OCI-LY7 (cell line): ENCODE results near the gene AHCY. TPM values are rescaled to one million over a fixed set of nuclear protein-coding genes. Genes with fewer than 3 reads are reported as not detected.

Experiments used
- BruUV-seq: library from RNA; stranded (reverse); fragments of 400-500 nt; replicated peaks from 2 replicates; lab custom pipeline; 2021; lab: Mats Ljungman, UMichigan
- CTCF ChIA-PET: fragments of 300-600 bp; sonication (Branson Sonifier 250); formaldehyde crosslinking; loops from one replicate; lab custom pipeline; 2022; ENCODE audit warnings: antibody characterized with exemption; ENCODE audit not compliant: unreplicated experiment; lab: Charles Lee
- POLR2A ChIA-PET: fragments of 300-600 bp; sonication (Branson Sonifier 250); formaldehyde crosslinking; loops from one replicate; lab custom pipeline; 2022; ENCODE audit warnings: antibody characterized with exemption; lab: Charles Lee
- DNase-seq: peaks from one replicate; pipeline ENCODE4 v3.0.0-alpha.2; 2015; ENCODE audit warnings: low spot score
- H2AFZ ChIP-seq: fragments of 200-600 bp; sonication (generic), shearing (Covaris generic); 2 replicates; pipeline ENCODE4 v1.6.1; 2014; ENCODE audit warnings: mild to moderate bottlenecking, antibody characterized with exemption, low read length, moderate library complexity
- H3K27ac ChIP-seq: fragments of 200-600 bp; sonication (generic); 2 replicates; pipeline ENCODE4 v1.5.1; 2014; ENCODE audit warnings: mixed run types, low read depth, mild to moderate bottlenecking, moderate library complexity, low read length, inconsistent platforms; ENCODE audit not compliant: poor library complexity, severe bottlenecking
- H3K36me3 ChIP-seq: fragments of 200-600 bp; sonication (generic); 2 replicates; pipeline ENCODE4 v1.6.1; 2014; ENCODE audit warnings: mild to moderate bottlenecking, antibody characterized with exemption, low read length, moderate library complexity, mixed read lengths; ENCODE audit not compliant: insufficient read depth
- H3K4me1 ChIP-seq: fragments of 200-600 bp; sonication (generic); 2 replicates; pipeline ENCODE4 v1.5.1; 2014; ENCODE audit warnings: mild to moderate bottlenecking, low read length; ENCODE audit not compliant: insufficient read depth, poor library complexity, severe bottlenecking
- H3K4me2 ChIP-seq: fragments of 200-600 bp; sonication (generic); 2 replicates; pipeline ENCODE4 v1.6.1; 2014; ENCODE audit warnings: mild to moderate bottlenecking, low read length
- H3K4me3 ChIP-seq: fragments of 200-600 bp; sonication (generic); 2 replicates; pipeline ENCODE4 v1.5.1; 2014; ENCODE audit warnings: mild to moderate bottlenecking, low read depth, low read length; ENCODE audit not compliant: poor library complexity, severe bottlenecking
- H3K79me2 ChIP-seq: fragments of 200-600 bp; sonication (generic); 2 replicates; pipeline ENCODE4 v1.6.1; 2016; ENCODE audit warnings: low read depth, mild to moderate bottlenecking, low read length, moderate library complexity, mixed read lengths; ENCODE audit not compliant: insufficient read depth
- H3K9me2 ChIP-seq: fragments of 200-600 bp; sonication (generic); 2 replicates; pipeline ENCODE4 v1.6.1; 2016; ENCODE audit warnings: mild to moderate bottlenecking, low read length, mixed read lengths; ENCODE audit not compliant: insufficient read depth
- H3K9me3 ChIP-seq: fragments of 200-600 bp; sonication (generic); 2 replicates; pipeline ENCODE4 v1.6.1; 2014; ENCODE audit warnings: mild to moderate bottlenecking, mixed run types, low read length, mixed read lengths
- H4K20me1 ChIP-seq: fragments of 200-600 bp; sonication (generic); 2 replicates; pipeline ENCODE4 v1.6.1; 2014; ENCODE audit warnings: mild to moderate bottlenecking, antibody characterized with exemption, low read length, moderate library complexity, mixed read lengths; ENCODE audit not compliant: insufficient read depth
- EZH2phosphoT487 ChIP-seq: fragments of 200-600 bp; sonication (generic); IDR thresholded peaks from 2 replicates; pipeline ENCODE4 v1.6.1; 2018; ENCODE audit warnings: low read depth, borderline replicate concordance, mild to moderate bottlenecking, mixed run types, antibody characterized with exemption, low read length, moderate library complexity, mixed read lengths
- intact Hi-C: fragments of 100-400 bp; cut with micrococcal nuclease; formaldehyde crosslinking; loops from one replicate; pipeline ENCODE4 v1.10.0; 2022; ENCODE audit not compliant: unreplicated experiment
- total RNA-seq, 2 experiments: library from RNA; depleted of rRNA in 1 of 2; stranded (reverse); fragments of >200 nt in 1 of 2; shearing (Covaris generic) in 1 of 2; gene quantifications; 2 replicates each; pipeline ENCODE4 v1.2.3, GENCODE V29; 2014 to 2022
- TF ChIP-seq, protein P1 (sequence below): fragments of 200-600 bp; sonication (generic); conservative IDR thresholded peaks from 2 replicates; pipeline ENCODE4 v1.5.1; 2014; ENCODE audit warnings: mild to moderate bottlenecking, antibody characterized with exemption, low read length, moderate library complexity, mixed read lengths

Gene AHCY
- total RNA-seq, 2 experiments from 2014 or later = 133 to 218 TPM

DNA sequence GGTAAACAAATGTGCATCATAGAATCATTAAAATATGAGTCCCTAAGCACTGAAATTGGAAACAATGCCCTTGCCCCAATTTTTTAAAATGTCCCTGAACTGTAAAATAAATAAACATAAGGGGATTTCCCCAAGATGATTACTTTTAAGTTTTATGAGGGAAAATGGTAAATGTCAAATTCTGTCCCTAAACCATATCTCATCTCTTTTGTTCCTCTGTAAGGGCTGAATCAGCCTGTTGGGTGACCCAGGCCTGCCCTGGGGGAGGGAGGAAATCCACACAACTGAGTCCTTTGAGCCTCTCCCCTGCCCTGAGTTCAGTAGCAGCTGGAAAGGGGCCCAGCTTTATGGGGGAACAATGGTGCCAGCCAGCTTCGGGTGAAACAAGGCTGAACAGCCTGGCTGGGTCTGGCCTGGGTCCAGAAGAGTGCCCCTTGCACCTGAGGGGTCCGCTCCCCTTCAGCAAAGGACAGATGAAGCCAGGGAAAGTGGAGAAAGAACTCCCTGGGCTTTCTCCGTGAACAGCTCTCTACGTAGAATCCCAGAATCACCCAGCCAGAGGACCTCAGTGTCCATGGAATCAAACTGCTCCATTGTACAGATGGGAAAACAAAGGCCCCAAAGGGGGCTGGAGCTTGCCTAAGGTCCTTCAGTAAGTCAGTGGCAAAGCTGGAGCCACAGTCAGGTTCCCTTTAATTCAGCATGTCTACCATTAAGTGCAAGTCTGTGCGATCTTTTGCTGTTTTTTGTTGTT, 31.7 kb upstream of the AHCY start:
- intact Hi-C loops = no loop called here
- no TSS peak for BruUV-seq

DNA sequence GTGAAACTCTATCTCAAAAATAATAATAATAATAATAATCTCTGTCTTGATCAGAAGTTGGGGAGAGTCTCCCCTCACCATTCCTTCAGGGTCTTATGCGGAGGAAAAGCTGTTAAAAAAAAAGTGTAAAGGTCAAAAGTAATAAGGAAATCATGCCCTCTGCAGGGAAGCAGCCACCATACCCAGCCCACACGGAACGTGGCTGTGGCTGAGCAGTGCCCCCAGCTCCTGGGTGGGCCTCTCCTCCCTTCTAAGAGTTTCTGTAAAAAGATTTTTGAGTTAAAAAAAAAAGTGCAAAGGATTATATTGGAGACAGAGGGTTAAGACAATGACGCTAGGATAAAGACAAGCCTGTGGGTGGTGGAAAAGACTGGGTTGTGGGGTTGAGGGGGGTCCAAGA, 30.6 kb upstream of the AHCY start:
- ChIA-PET POLR2A (interaction anchor here (0.6 to 1.0 kb wide), 6 partner anchors 29 to 371 kb away, joined by 3 to 4 read pairs (median 3); partner anchors contain the start of gene ITCH), CTCF (no interaction called here)
- no peaks in the 10 kb centered on the region for H3K79me2 ChIP-seq
- TF ChIP-seq EZH2phosphoT487 = no peak
- TF ChIP-seq, protein P1, sequence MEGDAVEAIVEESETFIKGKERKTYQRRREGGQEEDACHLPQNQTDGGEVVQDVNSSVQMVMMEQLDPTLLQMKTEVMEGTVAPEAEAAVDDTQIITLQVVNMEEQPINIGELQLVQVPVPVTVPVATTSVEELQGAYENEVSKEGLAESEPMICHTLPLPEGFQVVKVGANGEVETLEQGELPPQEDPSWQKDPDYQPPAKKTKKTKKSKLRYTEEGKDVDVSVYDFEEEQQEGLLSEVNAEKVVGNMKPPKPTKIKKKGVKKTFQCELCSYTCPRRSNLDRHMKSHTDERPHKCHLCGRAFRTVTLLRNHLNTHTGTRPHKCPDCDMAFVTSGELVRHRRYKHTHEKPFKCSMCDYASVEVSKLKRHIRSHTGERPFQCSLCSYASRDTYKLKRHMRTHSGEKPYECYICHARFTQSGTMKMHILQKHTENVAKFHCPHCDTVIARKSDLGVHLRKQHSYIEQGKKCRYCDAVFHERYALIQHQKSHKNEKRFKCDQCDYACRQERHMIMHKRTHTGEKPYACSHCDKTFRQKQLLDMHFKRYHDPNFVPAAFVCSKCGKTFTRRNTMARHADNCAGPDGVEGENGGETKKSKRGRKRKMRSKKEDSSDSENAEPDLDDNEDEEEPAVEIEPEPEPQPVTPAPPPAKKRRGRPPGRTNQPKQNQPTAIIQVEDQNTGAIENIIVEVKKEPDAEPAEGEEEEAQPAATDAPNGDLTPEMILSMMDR = no peak
- no peak overlapping the region for H2AFZ ChIP-seq
- H3K9me3 ChIP-seq = no peaks in the 10 kb centered on the region
- H4K20me1 ChIP-seq = no peaks in the 10 kb centered on the region
- peaks cover 13% of the 10 kb centered on the region for H3K4me1 ChIP-seq
- H3K4me2 ChIP-seq = no peak overlapping the region
- DNase-seq = no peak
- no peak overlapping the region for H3K4me3 ChIP-seq
- no TSS peak for BruUV-seq
- no peak overlapping the region for H3K27ac ChIP-seq
- no peaks in the 10 kb centered on the region for H3K9me2 ChIP-seq
- no peaks in the 10 kb centered on the region for H3K36me3 ChIP-seq
- intact Hi-C loops = no loop called here

More for the DNA sequence above, 31.7 kb upstream of the AHCY start:
- Histone ChIP-seq H3K9me3 (no peaks in the 10 kb centered on the region), H2AFZ (no peak overlapping the region), H3K4me3 (no peak overlapping the region), H4K20me1 (no peaks in the 10 kb centered on the region), H3K4me1 (peaks cover 22% of the 10 kb centered on the region), H3K27ac (no peak overlapping the region), H3K36me3 (no peaks in the 10 kb centered on the region), H3K79me2 (no peaks in the 10 kb centered on the region), H3K9me2 (no peaks in the 10 kb centered on the region), H3K4me2 (no peak overlapping the region)
- ChIA-PET CTCF (no interaction called here), POLR2A (interaction anchor here (0.6 to 0.8 kb wide), 3 partner anchors 102 to 558 kb away, joined by 3 to 4 read pairs (median 3); no protein-coding TSS in a partner anchor)
- TF ChIP-seq EZH2phosphoT487 = no peak
- TF ChIP-seq, protein P1 = no peak
- DNase-seq = no peak
